HepG2 (cell line): ENCODE data around the gene TBR1. TPM values are rescaled to one million over a fixed set of nuclear protein-coding genes. Genes with fewer than 3 reads are reported as not detected.

ENCODE experiments used
- HES4 ChIP-seq: sonication (generic); formaldehyde crosslinking; IDR thresholded peaks from 2 replicates; pipeline ENCODE4 v1.9.0; 2021; ENCODE audit warnings: mild to moderate bottlenecking, missing genetic modification reagents, borderline replicate concordance
- KDM4B ChIP-seq: sonication (generic); formaldehyde crosslinking; IDR thresholded peaks from 2 replicates; pipeline ENCODE4 v1.4.0; 2020; ENCODE audit warnings: missing genetic modification reagents
- MTF2 ChIP-seq: sonication (generic); formaldehyde crosslinking; IDR thresholded peaks from 2 replicates; pipeline ENCODE4 v1.5.0; 2020; ENCODE audit warnings: missing genetic modification reagents, borderline replicate concordance
- ZNF292 ChIP-seq: sonication (generic); formaldehyde crosslinking; IDR thresholded peaks from 2 replicates; pipeline ENCODE4 v1.8.1; 2022; ENCODE audit warnings: mild to moderate bottlenecking, low read depth, missing genetic modification reagents, borderline replicate concordance
- ZNF510 ChIP-seq: sonication (generic); formaldehyde crosslinking; IDR thresholded peaks from 2 replicates; pipeline ENCODE4 v1.4.0; 2020; ENCODE audit warnings: low read depth, mild to moderate bottlenecking, missing genetic modification reagents
- ZNF598 ChIP-seq: sonication (generic); formaldehyde crosslinking; IDR thresholded peaks from 2 replicates; pipeline ENCODE4 v1.5.1; 2020; ENCODE audit warnings: mild to moderate bottlenecking, missing genetic modification reagents, borderline replicate concordance
- ZNF644 ChIP-seq: IDR thresholded peaks from 2 replicates; pipeline ENCODE4 v1.6.1; 2016; ENCODE audit warnings: low read depth
- ZNF670 ChIP-seq: sonication (generic); formaldehyde crosslinking; IDR thresholded peaks from 2 replicates; pipeline ENCODE4 v1.8.0; 2022; ENCODE audit warnings: mild to moderate bottlenecking, missing genetic modification reagents, borderline replicate concordance
- polyA plus RNA-seq, 8 experiments: library from polyadenylated mRNA; depleted of rRNA in 3 of 8; stranded (reverse) in 7 of 8; unstranded in 1 of 8; fragments of >200 nt; fragmentation: Illumina TruSeq in 4 of 8; extraction: Trizol in 4 of 8; gene quantifications; 2 replicates each; pipeline versions ENCODE4 v1.2.1 to v1.2.3, GENCODE V29; 2011 to 2016; ENCODE audit warnings: low read depth in 4 of 8, missing spikeins in 1 of 8, mixed read lengths in 1 of 8; ENCODE audit not compliant: insufficient read depth in 1 of 8
- total RNA-seq, 5 experiments: library from RNA; depleted of rRNA; stranded (reverse); fragments of >200 nt; fragmentation: Illumina TruSeq; extraction: Trizol; gene quantifications; 2 replicates each; pipeline ENCODE4 v1.2.3, GENCODE V29; 2016; ENCODE audit warnings: low read depth in 1 of 5
- TF ChIP-seq, protein P1 (sequence below): sonication (generic); formaldehyde crosslinking; IDR thresholded peaks from 2 replicates; pipeline ENCODE4 v1.8.1; 2022; ENCODE audit warnings: low read depth, mild to moderate bottlenecking, missing genetic modification reagents
- TF ChIP-seq, protein P2 (sequence below): sonication (generic); formaldehyde crosslinking; IDR thresholded peaks from 2 replicates; pipeline ENCODE4 v1.5.1; 2020; ENCODE audit warnings: mild to moderate bottlenecking, missing genetic modification reagents, borderline replicate concordance
- TF ChIP-seq, protein P3 (sequence below): sonication (generic); formaldehyde crosslinking; IDR thresholded peaks from 2 replicates; pipeline ENCODE4 v1.4.0; 2020; ENCODE audit warnings: missing genetic modification reagents, borderline replicate concordance
- TF ChIP-seq, protein P4 (sequence below): sonication (generic); formaldehyde crosslinking; IDR thresholded peaks from 2 replicates; pipeline ENCODE4 v1.4.0; 2020; ENCODE audit warnings: mild to moderate bottlenecking, missing genetic modification reagents

TBR1 gene
- total and polyA plus RNA-seq, 2 of the 13 experiments (the other 11 are each of a cell fraction or from before 2014, with no cell fraction given) = not detected

DNA sequence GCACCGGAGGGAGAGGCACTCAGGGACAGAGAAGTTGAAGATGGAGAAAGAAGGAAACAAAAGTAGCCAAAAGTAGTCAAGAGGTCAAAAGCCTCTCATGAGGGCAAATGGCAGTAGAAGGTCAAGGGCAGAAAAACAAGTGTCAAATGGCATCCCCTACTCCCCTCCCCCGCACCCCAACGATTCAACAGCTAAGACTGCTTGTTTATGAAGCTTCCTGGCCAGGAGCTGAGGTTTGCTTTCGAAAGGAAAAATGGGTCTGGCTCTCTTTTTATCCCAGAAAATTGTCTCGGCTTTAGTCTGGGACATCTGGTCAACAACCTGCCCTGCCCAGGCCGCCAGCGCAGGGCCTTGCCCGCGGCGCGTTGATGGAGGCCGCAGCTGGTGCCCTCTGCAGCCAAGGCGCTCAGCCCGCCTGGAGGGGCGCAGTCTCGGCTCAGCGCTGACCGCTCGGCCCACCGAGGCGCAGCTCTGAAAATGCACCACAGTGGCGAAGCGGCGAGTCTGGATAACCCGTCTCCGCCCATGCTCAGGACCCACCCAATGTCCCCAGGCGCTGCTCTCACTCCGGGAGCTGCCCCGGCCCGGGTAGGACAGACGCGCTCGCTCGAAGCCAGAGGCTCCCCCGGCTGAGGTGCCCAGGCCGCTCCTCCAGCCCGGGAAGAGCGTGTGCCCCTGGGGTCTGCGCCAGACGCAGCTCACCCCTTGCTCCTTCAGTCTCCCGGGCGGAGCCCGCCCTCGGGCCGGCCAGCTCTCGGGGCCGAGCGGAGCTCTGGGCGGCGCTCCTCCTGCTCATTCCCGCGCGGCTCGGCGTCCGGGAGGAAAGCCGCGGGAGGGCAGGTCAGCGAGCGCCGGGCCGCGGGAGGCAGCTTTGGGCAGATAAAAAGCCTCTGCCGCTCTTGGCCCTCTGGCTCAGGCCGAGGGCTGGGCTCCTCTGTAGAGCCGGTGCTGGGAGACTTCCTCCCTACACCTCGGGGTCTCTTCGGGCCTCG, 1.8 kb upstream of the TBR1 start (continued):
- TF ChIP-seq ZNF670 (CRISPR knock-in tag) (peak; percentile 49; the same call in 1 of the 2 replicates), MTF2 (CRISPR knock-in tag) (peak; percentile 81), KDM4B (CRISPR knock-in tag) (no peak), ZNF510 (peak; percentile 65; the same call in 1 of the 2 replicates), ZNF644 (CRISPR knock-in tag) (peak; percentile 43; the same call in 1 of the 2 replicates), HES4 (peak; percentile 75), ZNF598 (CRISPR knock-in tag) (peak; percentile 86; the same call in 1 of the 2 replicates), ZNF292 (CRISPR knock-in tag) (0 out of 2 replicates have a peak, but pooled peaks have one; percentile 55)
- TF ChIP-seq, protein P1, sequence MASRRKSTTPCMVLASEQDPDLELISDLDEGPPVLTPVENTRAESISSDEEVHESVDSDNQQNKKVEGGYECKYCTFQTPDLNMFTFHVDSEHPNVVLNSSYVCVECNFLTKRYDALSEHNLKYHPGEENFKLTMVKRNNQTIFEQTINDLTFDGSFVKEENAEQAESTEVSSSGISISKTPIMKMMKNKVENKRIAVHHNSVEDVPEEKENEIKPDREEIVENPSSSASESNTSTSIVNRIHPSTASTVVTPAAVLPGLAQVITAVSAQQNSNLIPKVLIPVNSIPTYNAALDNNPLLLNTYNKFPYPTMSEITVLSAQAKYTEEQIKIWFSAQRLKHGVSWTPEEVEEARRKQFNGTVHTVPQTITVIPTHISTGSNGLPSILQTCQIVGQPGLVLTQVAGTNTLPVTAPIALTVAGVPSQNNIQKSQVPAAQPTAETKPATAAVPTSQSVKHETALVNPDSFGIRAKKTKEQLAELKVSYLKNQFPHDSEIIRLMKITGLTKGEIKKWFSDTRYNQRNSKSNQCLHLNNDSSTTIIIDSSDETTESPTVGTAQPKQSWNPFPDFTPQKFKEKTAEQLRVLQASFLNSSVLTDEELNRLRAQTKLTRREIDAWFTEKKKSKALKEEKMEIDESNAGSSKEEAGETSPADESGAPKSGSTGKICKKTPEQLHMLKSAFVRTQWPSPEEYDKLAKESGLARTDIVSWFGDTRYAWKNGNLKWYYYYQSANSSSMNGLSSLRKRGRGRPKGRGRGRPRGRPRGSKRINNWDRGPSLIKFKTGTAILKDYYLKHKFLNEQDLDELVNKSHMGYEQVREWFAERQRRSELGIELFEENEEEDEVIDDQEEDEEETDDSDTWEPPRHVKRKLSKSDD (CRISPR knock-in tag) = 0 out of 2 replicates have a peak, but pooled peaks have one; percentile 44
- TF ChIP-seq, protein P2, sequence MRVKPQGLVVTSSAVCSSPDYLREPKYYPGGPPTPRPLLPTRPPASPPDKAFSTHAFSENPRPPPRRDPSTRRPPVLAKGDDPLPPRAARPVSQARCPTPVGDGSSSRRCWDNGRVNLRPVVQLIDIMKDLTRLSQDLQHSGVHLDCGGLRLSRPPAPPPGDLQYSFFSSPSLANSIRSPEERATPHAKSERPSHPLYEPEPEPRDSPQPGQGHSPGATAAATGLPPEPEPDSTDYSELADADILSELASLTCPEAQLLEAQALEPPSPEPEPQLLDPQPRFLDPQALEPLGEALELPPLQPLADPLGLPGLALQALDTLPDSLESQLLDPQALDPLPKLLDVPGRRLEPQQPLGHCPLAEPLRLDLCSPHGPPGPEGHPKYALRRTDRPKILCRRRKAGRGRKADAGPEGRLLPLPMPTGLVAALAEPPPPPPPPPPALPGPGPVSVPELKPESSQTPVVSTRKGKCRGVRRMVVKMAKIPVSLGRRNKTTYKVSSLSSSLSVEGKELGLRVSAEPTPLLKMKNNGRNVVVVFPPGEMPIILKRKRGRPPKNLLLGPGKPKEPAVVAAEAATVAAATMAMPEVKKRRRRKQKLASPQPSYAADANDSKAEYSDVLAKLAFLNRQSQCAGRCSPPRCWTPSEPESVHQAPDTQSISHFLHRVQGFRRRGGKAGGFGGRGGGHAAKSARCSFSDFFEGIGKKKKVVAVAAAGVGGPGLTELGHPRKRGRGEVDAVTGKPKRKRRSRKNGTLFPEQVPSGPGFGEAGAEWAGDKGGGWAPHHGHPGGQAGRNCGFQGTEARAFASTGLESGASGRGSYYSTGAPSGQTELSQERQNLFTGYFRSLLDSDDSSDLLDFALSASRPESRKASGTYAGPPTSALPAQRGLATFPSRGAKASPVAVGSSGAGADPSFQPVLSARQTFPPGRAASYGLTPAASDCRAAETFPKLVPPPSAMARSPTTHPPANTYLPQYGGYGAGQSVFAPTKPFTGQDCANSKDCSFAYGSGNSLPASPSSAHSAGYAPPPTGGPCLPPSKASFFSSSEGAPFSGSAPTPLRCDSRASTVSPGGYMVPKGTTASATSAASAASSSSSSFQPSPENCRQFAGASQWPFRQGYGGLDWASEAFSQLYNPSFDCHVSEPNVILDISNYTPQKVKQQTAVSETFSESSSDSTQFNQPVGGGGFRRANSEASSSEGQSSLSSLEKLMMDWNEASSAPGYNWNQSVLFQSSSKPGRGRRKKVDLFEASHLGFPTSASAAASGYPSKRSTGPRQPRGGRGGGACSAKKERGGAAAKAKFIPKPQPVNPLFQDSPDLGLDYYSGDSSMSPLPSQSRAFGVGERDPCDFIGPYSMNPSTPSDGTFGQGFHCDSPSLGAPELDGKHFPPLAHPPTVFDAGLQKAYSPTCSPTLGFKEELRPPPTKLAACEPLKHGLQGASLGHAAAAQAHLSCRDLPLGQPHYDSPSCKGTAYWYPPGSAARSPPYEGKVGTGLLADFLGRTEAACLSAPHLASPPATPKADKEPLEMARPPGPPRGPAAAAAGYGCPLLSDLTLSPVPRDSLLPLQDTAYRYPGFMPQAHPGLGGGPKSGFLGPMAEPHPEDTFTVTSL (CRISPR knock-in tag) = peak; percentile 57; the same call in 1 of the 2 replicates
- TF ChIP-seq, protein P3, sequence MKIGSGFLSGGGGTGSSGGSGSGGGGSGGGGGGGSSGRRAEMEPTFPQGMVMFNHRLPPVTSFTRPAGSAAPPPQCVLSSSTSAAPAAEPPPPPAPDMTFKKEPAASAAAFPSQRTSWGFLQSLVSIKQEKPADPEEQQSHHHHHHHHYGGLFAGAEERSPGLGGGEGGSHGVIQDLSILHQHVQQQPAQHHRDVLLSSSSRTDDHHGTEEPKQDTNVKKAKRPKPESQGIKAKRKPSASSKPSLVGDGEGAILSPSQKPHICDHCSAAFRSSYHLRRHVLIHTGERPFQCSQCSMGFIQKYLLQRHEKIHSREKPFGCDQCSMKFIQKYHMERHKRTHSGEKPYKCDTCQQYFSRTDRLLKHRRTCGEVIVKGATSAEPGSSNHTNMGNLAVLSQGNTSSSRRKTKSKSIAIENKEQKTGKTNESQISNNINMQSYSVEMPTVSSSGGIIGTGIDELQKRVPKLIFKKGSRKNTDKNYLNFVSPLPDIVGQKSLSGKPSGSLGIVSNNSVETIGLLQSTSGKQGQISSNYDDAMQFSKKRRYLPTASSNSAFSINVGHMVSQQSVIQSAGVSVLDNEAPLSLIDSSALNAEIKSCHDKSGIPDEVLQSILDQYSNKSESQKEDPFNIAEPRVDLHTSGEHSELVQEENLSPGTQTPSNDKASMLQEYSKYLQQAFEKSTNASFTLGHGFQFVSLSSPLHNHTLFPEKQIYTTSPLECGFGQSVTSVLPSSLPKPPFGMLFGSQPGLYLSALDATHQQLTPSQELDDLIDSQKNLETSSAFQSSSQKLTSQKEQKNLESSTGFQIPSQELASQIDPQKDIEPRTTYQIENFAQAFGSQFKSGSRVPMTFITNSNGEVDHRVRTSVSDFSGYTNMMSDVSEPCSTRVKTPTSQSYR (CRISPR knock-in tag) = peak; percentile 53; the same call in 1 of the 2 replicates
- TF ChIP-seq, protein P4, sequence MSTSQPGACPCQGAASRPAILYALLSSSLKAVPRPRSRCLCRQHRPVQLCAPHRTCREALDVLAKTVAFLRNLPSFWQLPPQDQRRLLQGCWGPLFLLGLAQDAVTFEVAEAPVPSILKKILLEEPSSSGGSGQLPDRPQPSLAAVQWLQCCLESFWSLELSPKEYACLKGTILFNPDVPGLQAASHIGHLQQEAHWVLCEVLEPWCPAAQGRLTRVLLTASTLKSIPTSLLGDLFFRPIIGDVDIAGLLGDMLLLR (CRISPR knock-in tag) = peak; percentile 28; the same call in 1 of the 2 replicates
